HG03064 (cell line): Measurements from ENCODE around the gene WAS.
"Not testable (repeated sequence)": the region's sequence is repeated elsewhere in the genome, so short reads cannot be mapped to it uniquely, and the experiment has no call there.

Experiments
- ATAC-seq: cut with Tn5 transposase; IDR thresholded peaks from one replicate; pipeline ENCODE4 v1.9.1; 2021; ENCODE audit warnings: low read depth; ENCODE audit not compliant: unreplicated experiment

Gene WAS

GRCh38 chrX:48683411-48683982, at the start of gene WAS:
Gene WAS, plus strand, starts transcription at chrX:48683799. Its CDS starts 55 bp downstream, at chrX:48683854.
- ATAC-seq: peak; percentile 85

GRCh38 chrX:48636301-48636700, 47.3 kb upstream of the WAS start:
- ATAC-seq: no peak

GRCh38 chrX:48636776-48637175, 46.8 kb upstream of the WAS start:
- ATAC-seq: no peak

GRCh38 chrX:48645669-48646068, 37.9 kb upstream of the WAS start:
- no peak for ATAC-seq

GRCh38 chrX:48648336-48648751, 35.3 kb upstream of the WAS start:
- ATAC-seq: no peak

- ATAC-seq: no peak
Observed at GRCh38 chrX:48649102-48649501, 34.5 kb upstream of the WAS start.

DNA sequence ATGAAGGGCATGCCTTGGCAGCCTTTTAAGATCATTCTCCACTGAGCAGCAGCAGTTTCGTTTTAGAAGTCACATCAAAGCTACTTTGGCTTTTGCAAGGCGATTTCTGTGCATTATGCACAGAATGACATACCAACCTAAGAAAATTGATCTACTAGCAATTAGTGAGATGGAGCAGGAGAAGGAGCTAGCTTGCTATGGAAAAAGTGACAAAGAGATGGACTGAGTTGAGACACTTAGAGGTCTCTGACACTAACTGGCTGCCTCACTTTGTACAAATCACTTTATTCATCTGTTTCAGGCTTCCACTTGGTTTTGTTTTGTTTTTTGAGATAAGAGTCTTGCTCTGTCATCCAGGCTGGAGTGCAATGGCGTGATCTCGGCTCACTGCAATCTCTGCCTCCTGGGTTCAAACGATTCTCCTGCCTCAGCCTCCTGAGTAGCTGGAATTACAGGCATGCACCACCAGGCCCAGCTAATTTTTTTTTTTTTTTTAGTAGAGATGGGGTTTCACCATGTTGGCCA, 31.5 kb upstream of the WAS start:
- ATAC-seq: not testable (repeated sequence)

GRCh38 chrX:48654746-48655145, 28.9 kb upstream of the WAS start:
- not testable (repeated sequence) for ATAC-seq

DNA sequence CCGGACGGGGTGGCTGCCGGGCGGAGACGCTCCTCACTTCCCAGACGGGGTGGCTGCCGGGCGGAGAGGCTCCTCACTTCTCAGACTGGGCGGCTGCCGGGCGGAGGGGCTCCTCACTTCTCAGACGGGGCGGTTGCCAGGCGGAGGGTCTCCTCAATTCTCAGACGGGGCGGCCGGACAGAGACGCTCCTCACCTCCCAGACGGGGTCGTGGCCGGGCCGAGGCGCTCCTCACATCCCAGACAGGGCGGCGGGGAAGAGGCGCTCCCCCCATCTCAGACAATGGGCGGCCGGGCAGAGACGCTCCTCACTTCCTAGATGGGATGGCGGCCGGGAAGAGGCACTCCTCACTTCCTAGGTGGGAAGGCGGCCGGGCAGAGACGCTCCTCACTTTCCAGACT, 23.9 kb upstream of the WAS start:
- ATAC-seq: not testable (repeated sequence)

DNA sequence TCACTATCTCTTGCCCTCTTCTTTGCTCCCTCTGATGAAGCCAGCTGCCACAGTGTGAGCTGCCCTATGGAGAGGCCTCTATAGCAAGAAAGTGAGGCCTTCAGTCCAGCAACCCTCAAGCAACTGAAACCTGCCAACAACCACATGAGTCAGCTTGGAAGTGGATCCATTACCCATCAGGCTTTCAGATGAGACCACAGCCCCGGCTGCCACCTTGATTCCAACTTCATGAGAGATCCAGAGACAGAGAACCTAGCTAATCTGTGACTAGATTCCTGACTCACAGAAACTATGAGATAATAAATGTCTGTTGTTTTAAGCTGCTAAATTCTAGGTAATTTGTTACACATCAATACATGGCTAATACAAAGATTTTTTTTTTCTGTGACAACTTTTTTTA, 20.4 kb upstream of the WAS start:
- ATAC-seq: no peak

GRCh38 chrX:48664156-48664555, 19.4 kb upstream of the WAS start:
- ATAC-seq: no peak

DNA sequence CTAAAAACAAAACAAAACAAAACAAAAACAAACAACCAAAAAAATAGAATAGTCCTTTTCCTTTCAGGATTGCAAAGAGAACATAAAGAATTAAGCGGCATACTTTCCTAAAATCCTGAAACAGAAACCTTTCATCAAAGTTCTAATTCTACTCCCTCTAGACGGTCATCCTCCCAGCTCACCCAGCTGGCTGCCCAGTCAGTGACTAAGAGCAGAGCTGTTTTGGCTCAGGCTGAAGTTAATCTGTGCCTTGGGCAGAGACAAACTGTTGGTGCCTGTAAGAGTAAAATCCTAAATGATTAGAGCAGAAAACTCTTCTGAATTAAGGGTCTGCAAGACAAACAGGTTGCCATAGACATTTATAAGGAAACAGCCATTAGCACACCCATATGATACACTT, 17.6 kb upstream of the WAS start:
- no peak for ATAC-seq

- ATAC-seq: no peak
Observed at GRCh38 chrX:48666649-48667048, 16.9 kb upstream of the WAS start.

DNA sequence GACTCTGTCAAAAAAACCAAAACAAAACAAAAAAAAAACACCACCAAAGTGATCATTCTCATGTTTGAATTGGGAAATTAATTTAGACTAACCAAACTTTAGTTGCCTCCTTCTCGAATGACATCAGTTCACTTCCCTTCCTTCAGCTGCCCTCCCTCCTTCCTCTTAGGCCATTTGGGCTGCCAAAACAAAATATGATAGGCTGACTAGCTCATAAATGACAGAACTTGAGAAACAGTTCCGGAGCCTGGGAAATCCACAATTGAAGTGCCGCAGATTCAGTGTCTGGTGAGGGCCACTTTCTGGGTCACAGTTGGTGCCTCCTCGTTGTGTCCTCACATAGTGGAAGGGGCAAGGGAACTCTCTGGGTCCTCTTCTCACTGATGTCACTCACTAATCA, 16.1 kb upstream of the WAS start:
- no peak for ATAC-seq

GRCh38 chrX:48668187-48668586, 15.4 kb upstream of the WAS start:
- ATAC-seq: not testable (repeated sequence)

- ATAC-seq: peak; percentile 81
Observed at GRCh38 chrX:48676106-48676892, 7.3 kb upstream of the WAS start.

DNA sequence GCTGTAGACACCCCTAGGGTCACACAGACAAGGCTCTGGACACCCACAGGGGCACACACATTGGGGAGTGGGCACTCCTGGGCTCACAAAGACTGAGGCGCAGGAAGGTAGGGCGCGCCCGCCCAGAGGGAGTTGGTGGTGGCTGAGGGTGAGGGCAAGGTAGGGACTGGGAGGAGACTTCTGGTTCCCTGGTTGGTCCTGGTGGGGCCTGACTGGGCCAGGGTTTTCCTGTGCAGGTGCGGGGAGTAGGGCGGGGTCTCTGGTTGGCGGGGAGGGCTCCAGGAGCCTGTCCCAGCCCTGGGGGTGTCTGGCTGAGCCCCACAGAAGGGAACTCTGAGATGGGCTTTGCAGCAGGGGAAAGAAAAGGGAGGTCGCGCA, 6.7 kb upstream of the WAS start:
- ATAC-seq: no peak

DNA sequence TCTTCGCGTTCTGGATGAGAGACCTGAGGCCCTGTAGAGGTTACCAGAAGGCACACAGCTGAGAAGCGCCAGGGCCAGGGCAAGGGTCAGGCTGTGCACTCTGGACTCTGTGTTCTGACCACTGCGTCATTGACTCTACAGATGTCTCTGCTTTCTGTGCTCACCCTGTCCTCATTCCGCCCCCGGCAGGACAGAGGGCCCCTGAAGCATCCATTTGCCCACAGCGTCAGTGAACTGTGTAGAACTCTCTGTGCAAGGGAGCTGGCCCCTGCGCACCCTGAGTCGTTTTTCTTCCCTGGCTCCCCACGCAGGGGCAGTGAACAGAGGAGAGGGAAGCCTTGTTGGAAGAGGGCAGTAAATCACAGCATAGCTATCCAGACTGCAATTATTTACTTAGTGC, 6.1 kb upstream of the WAS start:
- no peak for ATAC-seq

GRCh38 chrX:48680467-48680866, 3.1 kb upstream of the WAS start:
- ATAC-seq: not testable (repeated sequence)

DNA sequence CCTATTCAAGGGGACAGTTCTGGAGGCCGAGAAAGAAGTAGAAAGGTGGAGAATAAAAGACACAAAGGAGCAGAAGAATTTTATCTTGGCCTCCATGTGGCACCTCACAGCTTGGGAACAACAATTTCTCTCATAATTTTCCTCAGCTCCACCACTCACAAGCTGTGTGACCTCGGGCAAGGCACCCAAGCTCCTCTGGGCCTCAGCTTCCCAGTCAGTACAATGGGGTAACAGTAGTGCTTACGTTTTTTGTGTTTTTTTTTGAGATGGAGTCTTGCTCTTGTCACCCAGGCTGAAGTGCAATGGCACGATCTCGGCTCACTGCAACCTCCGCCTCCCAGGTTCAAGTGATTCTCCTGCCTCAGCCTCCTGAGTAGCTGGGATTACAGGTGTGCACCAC, 2.7 kb upstream of the WAS start:
- ATAC-seq: not testable (repeated sequence)

DNA sequence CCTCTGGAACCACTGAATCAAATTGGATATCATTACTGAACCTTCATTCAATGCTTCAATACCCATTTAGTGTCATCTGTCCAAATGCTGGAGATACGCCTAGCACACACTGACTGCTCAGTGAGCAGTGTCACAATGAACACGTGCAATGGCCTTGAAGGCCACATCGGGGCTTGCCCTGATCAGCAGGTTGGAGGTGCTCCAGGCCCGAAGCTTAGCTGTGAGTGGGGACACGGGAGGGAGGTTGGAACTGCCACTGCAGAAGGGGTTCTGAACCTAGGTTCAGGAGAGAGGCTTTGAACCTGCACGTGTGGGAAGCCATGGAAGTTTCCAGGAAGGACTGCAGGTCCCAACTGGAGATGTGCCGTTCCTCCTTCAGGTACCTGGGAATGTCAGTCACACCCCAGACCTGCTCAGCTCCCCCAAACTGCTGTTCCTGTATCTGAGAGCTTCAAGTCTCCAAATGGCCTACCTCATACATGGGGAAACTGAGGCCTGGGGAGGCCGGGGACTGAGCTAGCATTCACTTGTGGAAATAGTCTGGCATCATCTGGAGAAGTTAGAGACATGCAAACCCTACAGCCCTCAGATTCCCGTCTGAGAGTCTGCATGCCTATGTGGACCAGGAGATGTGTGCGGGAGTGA, 1.9 kb upstream of the WAS start:
- no peak for ATAC-seq

DNA sequence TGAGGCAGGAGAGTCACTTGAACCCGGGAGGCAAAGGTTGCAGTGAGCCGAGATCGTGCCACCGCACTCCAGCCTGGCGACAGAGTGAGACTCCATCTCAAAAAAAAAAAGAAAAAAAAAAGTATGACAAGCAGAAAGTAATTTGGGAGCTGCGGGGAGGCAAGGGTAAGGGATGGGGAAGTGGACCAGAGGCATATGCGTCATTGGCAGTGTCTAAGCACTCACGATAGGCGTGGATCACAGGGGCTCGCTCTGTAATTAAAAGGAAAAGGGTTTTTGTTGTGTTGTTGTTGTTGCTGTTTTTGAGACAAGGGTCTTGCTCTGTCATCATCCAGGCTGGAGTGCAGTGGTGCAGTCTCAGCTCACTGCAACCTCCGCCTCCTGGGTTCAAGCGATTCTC, 804 bp upstream of the WAS start:
- not testable (repeated sequence) for ATAC-seq
